22Rv1 (cell line): ENCODE data around the gene UNC5CL.

ENCODE experiments used
- CTCF ChIP-seq: fragments of 450-650 bp; IDR thresholded peaks from 2 replicates; pipeline ENCODE4 v1.5.1; 2017; ENCODE audit warnings: mild to moderate bottlenecking
- ZFX ChIP-seq: fragments of 450-650 bp; IDR thresholded peaks from 2 replicates; pipeline ENCODE4 v1.6.1; 2017; ENCODE audit warnings: antibody characterized with exemption, borderline replicate concordance

GRCh38 chr6:40988634-40989033 is 50.4 kb downstream of the UNC5CL start:
- no peak for TF ChIP-seq CTCF
- no peak for TF ChIP-seq ZFX
